Tibial artery (tissue), 4 donors: ENCODE results near the gene BORCS6.

ENCODE experiments used
- DNase-seq, 2 donors: peaks; one replicate each; pipeline ENCODE4 v3.0.0-alpha.2; 2019
- H3K27ac ChIP-seq, 2 donors: fragments of 200-600 bp; sonication (generic) in 1 of 2; 1 replicate in 1 of 2; 2 replicates in 1 of 2; pipeline ENCODE4 v1.5.1; 2018 to 2019; ENCODE audit warnings: mild to moderate bottlenecking in 1 of 2
- H3K27me3 ChIP-seq, 2 donors: fragments of 200-600 bp; sonication (generic) in 1 of 2; one replicate each; pipeline versions ENCODE4 v1.5.1 to v1.6.0; 2016 to 2019
- H3K36me3 ChIP-seq, 3 donors: fragments of 200-600 bp; sonication (generic) in 2 of 3; one replicate each; pipeline ENCODE4 v1.5.1; 2016 to 2019; ENCODE audit warnings: mild to moderate bottlenecking in 2 of 3
- H3K4me1 ChIP-seq, 4 donors: fragments of 200-600 bp; sonication (generic) in 2 of 4; 1 replicate in 3 of 4; 2 replicates in 1 of 4; pipeline ENCODE4 v1.5.1; 2016 to 2019
- H3K4me3 ChIP-seq, 2 donors: fragments of 200-600 bp; sonication (generic) in 1 of 2; 1 replicate in 1 of 2; 2 replicates in 1 of 2; pipeline ENCODE4 v1.5.1; 2018 to 2019; ENCODE audit warnings: mild to moderate bottlenecking in 2 of 2
- H3K9me3 ChIP-seq, 3 donors: fragments of 200-600 bp; sonication (generic) in 1 of 3; one replicate each; pipeline ENCODE4 v1.5.1; 2016 to 2019
- intact Hi-C: fragments of 100-400 bp; cut with DNase I; formaldehyde crosslinking; loops from one replicate; pipeline ENCODE4 v1.15.0; 2023; ENCODE audit warnings: low total_unique reads
- TF ChIP-seq, protein P1 (sequence below), 2 experiments: fragments of 200-600 bp in 1 of 2; fragments of 450-650 bp in 1 of 2; IDR thresholded peaks; one replicate each; pipeline ENCODE4 v1.5.1; 2017 to 2019; ENCODE audit warnings: antibody characterized with exemption in 2 of 2, mild to moderate bottlenecking in 1 of 2, moderate library complexity in 1 of 2

Gene BORCS6

DNA sequence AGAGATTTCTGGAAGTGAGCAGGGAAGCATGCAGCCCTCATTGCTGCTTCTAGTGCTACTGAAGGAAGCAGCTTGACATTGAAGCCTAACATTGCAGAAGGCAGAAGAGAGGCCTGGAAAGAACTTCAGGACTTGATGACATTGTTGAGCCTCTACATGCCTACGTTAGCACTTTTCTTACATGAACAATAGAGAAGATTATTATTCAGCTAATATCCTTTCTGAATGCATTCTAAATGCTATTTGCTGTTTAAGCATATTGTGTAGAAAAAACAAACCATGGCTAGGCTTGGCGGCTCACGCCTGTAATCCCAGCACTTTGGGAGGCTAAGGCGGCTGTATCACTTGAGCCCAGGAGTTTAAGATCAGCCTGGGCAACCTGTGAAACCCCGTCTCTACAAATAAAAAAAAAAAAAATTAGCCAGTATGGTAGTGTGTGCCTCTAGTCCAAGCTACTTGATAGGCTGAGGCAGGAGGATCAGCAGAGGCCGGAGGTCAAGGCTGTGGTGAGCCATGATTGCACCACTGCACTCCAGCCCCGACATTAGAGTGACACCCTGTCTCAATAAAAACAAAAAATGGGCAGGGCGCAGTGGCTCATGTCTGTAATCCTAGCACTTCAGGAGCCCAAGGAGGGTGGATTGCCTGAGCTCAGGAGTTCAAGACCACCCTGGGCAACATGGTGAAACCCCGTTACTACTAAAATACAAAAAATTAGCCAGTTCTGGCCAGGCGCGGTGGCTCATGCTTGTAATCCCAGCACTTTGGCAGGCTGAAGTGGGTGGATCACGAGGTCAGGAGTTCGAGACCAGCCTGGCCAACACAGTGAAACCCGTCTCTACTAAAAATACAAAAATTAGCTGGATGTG is 22.6 kb upstream of the BORCS6 start:
- intact Hi-C loops = no loop called here
- no peak for DNase-seq
- H3K9me3 ChIP-seq = no peaks in the 10 kb centered on the region
- H3K4me1 ChIP-seq = peaks cover 0 to 14% (median 8%) of the 10 kb centered on the region in 4 donors
- no peaks in the 10 kb centered on the region for H3K36me3 ChIP-seq
- TF ChIP-seq, protein P1, sequence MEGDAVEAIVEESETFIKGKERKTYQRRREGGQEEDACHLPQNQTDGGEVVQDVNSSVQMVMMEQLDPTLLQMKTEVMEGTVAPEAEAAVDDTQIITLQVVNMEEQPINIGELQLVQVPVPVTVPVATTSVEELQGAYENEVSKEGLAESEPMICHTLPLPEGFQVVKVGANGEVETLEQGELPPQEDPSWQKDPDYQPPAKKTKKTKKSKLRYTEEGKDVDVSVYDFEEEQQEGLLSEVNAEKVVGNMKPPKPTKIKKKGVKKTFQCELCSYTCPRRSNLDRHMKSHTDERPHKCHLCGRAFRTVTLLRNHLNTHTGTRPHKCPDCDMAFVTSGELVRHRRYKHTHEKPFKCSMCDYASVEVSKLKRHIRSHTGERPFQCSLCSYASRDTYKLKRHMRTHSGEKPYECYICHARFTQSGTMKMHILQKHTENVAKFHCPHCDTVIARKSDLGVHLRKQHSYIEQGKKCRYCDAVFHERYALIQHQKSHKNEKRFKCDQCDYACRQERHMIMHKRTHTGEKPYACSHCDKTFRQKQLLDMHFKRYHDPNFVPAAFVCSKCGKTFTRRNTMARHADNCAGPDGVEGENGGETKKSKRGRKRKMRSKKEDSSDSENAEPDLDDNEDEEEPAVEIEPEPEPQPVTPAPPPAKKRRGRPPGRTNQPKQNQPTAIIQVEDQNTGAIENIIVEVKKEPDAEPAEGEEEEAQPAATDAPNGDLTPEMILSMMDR (IDR thresholded peaks at IDR 0.05) = no peak
- H3K4me3 ChIP-seq = no peak overlapping the region
- no peaks in the 10 kb centered on the region for H3K27me3 ChIP-seq
- H3K27ac ChIP-seq = no peak overlapping the region

DNA sequence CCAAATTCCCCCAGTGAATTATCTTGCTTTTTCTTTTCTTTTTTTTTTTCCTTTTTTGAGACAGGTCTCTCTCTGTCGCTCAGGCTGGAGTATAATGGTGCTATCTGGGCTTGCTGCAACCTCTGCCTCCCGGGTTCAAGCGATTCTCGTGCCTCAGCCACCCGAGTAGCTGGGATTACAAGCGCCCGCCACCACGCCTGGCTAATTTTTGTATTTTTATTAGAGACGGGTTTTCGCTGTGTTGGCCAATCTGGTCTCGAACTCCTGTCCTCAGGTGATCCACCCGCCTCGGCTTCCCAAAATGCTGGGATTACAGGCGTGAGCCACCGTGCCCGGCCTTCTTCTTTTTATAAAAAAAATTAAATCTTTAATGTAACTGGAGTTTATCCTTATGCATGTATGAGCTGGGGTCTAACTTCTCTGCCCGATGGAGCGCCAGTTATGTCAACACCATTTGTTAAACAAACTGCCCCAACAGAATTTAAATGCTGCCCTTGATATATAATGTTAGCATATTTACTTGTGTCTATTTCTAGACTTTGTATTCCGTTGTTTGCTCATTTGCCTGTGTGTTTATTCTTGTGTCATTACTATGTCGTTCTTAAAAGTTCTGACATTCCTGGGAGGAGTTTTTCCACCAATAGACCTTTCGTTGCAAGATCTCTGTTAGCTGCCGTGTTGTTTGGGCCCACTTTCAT is 20.9 kb upstream of the BORCS6 start:
- H3K27me3 ChIP-seq = no peaks in the 10 kb centered on the region
- H3K9me3 ChIP-seq = no peaks in the 10 kb centered on the region
- TF ChIP-seq, protein P1 (IDR thresholded peaks at IDR 0.05) = no peak
- H3K4me3 ChIP-seq = peak overlapping the region; percentile 58 to 63
- intact Hi-C loops = no loop called here
- peaks cover 0 to 14% (median 8%) of the 10 kb centered on the region in 4 donors for H3K4me1 ChIP-seq
- no peaks in the 10 kb centered on the region for H3K36me3 ChIP-seq
- H3K27ac ChIP-seq = peak overlapping the region; percentile 77 to 82
- DNase-seq = no peak

DNA sequence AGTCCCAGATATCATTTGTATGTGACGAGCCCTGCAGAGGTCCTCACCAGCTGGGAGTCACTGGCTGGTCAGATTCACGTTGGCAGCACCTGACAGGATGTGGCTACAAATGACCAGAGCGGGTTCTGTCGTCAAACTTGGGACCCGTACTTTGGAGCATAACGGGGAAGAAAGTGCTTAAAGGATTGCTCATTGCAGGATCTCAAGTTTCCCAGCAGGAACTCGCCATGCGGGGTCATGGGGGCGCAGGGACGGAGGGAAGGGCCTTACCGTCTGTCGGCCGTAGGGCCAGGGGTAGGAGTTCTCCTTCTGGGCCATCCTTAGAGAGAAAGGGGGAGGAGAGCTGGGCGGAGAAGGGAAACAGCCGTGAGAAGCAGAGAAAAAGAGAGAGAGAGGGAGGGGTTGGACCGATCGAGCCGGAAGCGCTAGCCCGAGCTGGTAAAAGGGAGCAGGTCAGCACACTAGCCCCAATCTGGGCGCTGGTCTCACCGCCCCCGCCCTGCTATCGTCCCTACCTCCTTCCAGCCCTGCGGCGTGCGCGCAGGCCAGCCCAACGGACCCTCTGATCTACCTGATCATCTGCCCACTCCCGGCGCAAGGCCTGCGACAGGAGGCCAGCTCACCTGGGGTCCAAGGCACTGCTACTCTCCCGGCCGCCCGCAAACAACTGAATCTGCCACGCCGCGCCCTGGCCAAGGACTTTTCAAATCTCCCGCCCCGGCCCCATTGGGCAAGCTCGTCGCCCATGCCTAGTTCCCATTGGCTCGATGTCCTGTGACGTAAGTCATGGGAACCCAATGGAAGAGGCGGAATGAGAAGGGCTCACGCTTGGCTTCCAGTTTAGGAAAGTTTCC is 20.2 kb upstream of the BORCS6 start, which contains the start of gene AURKB:
Gene AURKB, minus strand, starts transcription at position 669 of the 854 bp plus-strand sequence. Its CDS starts 351 bp downstream, at position 318.
- DNase-seq = peak; percentile 96 to 97
- peak within 1 kb of the TSS; percentile 77 to 82 for H3K27ac ChIP-seq

DNA sequence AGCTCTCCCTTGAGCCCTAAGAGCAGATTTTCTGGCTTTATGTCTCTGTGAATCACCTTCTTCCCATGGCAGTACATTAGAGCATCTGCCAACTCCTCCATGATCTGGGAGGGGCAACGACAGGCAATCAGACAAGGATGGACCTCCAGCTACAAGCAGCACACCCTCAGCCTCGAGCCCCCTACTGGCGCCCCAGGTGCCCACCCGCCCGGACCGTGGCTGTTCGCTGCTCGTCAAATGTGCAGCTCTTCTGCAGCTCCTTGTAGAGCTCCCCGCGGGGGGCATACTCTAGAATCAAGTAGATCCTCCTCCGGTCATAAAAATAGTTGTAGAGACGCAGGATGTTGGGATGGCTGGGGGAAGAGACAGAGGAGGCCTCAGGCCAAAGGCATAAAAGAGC is 16.6 kb upstream of the BORCS6 start:
- intact Hi-C loops = no loop called here
- no peaks in the 10 kb centered on the region for H3K9me3 ChIP-seq
- H3K27me3 ChIP-seq = no peaks in the 10 kb centered on the region
- TF ChIP-seq, protein P1 (IDR thresholded peaks at IDR 0.05) = no peak
- H3K4me1 ChIP-seq = peaks cover 0 to 14% (median 8%) of the 10 kb centered on the region in 4 donors
- no peak overlapping the region for H3K27ac ChIP-seq
- no peaks in the 10 kb centered on the region for H3K36me3 ChIP-seq
- no peak overlapping the region for H3K4me3 ChIP-seq
- no peak for DNase-seq

More for the DNA sequence above, 20.2 kb upstream of the BORCS6 start, which contains the start of gene AURKB:
- Histone ChIP-seq H3K27me3 (no peaks in the 10 kb centered on the region), H3K36me3 (no peaks in the 10 kb centered on the region), H3K4me3 (peak within 1 kb of the TSS; percentile 58 to 63), H3K4me1 (peaks cover 0 to 14% (median 8%) of the 10 kb centered on the region in 4 donors), H3K9me3 (no peaks in the 10 kb centered on the region)
- intact Hi-C loops = no loop called here
- TF ChIP-seq, protein P1 (IDR thresholded peaks at IDR 0.05) = no peak
